Retina (tissue), 1 donor: ENCODE measurements around the gene PRRT3.

ENCODE experiments used
- DNase-seq: peaks from one replicate; pipeline ENCODE4 v3.0.0-alpha.2; 2016

The PRRT3 gene

GRCh38 chr3:9951962-9952805, at the start of gene PRRT3:
Gene PRRT3 (minus strand): TSS chr3:9952408. CDS start chr3:9950115, 2,293 bp downstream.
- DNase-seq: peak; percentile 73

GRCh38 chr3:10000686-10001085, 48.5 kb upstream of the PRRT3 start:
- no peak for DNase-seq

DNA sequence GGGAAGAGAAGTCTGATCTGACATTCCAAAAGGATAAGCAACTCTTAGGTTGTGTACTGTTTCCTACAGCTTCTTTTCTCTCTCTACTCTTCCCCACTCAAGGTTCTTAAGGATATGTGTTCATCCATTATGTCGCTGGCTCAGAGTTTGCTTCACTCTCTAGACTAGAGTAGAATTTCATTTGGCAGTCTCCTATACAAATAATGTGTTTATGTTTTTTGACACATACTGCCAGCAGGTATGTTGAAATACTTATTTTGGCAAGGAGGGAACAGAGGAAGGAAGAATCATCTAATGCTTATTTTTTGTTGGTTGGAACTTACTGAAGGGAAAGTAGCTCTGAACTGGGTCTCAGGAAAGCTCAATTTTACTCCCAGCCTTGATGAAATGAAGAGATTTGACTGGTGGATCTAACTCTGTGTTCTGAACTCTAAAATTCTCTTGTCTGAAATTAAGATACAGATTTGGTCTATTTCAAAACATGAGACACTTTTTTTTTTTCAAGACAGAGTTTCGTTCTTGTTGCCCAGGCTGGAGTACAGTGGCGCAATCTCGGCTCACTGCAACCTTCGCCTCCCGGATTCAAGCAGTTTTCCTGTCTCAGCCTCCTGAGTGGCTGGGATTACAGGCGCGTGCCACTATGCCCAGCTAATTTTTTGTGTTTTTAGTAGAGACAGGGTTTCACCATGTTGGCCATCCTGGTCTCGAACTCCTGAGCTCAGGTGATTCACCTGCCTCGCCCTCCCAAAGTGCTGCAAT, 42.1 kb upstream of the PRRT3 start:
- no peak for DNase-seq

- DNase-seq: no peak
These were observed 34.1 kb upstream of the PRRT3 start for GRCh38 chr3:9986230-9986725.

GRCh38 chr3:9980251-9980650, 28.0 kb upstream of the PRRT3 start:
- no peak for DNase-seq

GRCh38 chr3:9978710-9979305, 26.6 kb upstream of the PRRT3 start:
- DNase-seq: no peak

- no peak for DNase-seq
These were observed 24.8 kb upstream of the PRRT3 start for GRCh38 chr3:9976721-9977709.

DNA sequence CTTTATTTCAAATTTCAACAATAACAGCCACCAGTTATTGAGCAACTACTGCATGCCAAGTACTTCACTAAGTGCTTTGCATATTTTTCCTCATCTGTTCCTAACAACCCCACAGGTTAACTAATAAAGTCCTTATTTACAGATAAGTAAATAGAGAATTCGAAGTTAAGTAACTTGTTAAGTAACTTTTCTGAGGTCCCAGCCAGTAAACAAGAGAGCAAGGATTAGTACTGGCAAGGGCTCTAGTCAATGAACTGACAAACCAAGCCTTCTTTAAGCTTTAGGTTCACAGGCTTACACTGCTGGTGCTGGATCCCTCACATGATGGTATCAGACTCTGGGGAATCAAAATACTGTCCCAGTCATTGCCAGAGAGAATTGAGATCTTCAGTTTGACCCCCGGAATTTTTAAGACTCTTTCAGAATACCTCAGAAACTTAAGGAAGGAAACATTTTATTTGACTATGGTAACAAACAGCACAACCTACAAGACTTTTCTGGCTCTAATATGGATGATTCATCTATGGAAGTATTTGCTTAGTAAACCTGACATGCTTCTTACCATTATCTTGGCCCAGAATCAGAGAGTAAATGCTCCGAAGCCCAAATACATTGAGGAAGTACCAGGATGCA, 17.9 kb upstream of the PRRT3 start:
- no peak for DNase-seq

- no peak for DNase-seq
These were observed 17.4 kb upstream of the PRRT3 start for GRCh38 chr3:9969632-9970019.

DNA sequence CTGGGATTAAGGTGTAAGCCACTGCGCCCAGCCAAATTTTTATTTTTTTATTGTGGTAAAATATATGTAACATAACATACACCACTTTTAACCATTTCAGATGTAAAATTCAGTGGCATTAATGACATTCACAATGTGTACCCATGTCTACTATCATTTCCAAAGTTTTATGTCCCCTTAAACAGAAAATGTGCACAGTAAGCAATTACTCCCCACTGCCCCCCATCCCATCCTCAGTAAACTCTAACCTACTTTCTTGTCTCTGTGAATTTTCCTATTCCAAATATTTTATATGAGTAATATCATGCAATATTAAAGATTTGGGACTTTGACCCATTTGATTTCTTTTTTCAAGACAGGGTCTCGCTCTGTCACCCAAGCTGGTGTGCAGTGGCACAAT, 14.6 kb upstream of the PRRT3 start:
- DNase-seq: no peak

DNA sequence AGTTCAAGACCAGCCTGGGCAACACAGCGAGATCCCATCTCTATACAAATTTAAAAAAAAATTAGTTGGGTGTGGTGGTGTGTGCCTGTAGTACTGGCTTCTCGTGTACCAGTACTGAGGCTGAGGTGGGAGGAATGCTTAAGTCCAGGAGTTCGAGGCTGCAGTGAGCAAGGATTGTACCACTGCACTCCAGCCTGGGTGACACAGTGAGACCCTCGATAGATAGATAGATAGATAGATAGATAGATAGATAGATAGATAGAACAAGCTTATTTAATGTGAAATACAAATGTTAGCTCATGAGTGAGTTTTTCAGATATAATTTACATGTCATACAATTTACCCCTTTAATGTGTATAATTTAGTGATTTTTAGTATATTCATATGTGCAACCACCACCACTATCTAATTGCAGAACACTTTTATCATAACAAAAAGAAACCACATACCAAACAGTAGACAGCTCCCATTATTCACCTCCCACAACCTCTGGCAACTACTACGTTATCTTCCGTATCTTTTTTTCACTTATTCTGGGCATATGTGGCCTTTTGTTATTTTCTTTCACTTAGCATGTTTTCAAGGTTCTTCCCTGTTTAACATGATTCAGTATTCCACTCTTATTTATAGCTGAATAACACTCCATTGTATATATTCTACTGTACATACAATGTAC, 13.1 kb upstream of the PRRT3 start:
- no peak for DNase-seq

- no peak for DNase-seq
These were observed 5.0 kb upstream of the PRRT3 start for GRCh38 chr3:9957214-9957613.

DNA sequence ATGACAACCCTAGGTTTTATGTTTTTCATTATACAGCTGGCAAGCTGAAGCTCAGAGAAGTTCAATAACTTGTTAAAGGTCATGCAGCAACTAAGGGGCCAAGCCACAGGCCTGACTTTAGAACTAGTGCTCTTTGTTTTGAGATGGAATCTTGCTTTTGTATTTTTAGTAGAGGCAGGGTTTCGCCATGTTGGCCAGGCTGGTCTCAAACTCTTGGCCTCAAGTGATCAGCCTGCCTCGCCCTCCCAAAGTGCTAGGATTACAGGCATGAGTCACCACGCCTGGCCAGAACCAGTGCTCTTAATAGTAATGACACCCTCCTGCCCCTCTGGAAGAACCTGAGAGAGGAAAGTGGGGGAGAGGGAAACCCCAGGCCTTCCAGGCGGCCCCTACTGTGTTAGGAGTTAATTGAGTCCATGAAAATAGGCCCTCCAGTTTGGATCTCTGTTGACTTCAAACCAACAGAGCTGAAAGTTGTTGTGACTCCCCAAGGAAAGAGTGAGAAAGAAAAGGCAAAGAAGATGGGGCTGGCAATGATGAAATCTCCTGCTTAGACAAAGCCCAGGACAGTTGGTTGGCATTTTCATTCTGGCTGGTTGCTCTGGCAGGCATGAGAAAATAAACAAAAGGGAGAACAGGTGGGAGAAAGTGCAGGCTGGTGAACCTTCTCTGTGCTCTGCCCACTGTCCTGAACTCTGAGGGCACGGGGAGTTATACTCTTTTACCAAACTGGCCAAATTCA, 3.6 kb upstream of the PRRT3 start:
- DNase-seq: no peak

GRCh38 chr3:9955067-9955502, 2.9 kb upstream of the PRRT3 start:
- no peak for DNase-seq

DNA sequence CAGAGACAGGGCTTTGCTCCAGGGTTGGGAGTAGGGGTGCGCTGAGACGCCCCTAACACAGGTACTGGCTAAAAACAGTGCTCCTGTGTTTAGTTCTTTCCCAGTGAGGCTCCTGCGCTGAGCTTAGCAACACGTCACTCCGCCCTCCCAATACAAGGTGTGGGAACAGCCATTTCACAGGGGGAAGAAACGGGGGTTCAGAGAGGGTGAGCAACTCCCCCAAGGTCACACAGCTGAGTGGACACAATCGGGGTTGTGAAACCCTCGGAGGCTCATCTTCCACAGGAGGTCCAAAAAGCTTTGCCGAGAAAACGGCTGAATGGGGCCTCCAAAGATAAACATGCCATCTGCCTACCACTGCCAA, 628 bp downstream of the PRRT3 start:
- no peak for DNase-seq

- DNase-seq: no peak
These were observed 1.1 kb downstream of the PRRT3 start for GRCh38 chr3:9951126-9951525.

GRCh38 chr3:9949626-9950025, 2.6 kb downstream of the PRRT3 start:
- DNase-seq: no peak

- no peak for DNase-seq
These were observed 3.1 kb downstream of the PRRT3 start for GRCh38 chr3:9949115-9949514.

DNA sequence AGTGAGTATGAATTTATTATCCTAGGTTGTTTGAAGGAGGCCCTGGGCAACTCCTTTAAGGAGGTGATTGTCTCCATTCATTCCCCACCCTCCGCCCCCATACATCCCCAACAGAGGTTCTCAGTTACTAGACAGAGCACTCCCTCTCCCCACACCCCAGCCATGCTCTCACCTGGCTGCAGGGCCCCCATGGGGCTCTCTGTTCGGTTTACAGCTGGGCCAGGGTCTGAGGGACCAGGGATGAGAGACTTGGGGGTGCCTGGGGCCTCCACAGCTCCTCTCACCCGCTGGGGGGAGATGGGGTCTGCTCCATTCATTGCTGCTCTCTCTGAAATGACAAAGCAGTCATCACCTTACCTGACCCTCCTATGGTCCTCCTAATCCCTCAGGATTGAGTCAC, 3.6 kb downstream of the PRRT3 start:
- DNase-seq: no peak
